Ovary (tissue), 9 donors: Measurements from ENCODE around the gene PAX1. TPM values are rescaled to one million over a fixed set of nuclear protein-coding genes. Genes with fewer than 3 reads are reported as not detected.

Experiments used
- DNase-seq, 5 donors: peaks; one replicate each; pipeline ENCODE4 v3.0.0-alpha.2; 2019 to 2020
- H3K27ac ChIP-seq, 2 donors: fragments of 200-600 bp; one replicate each; pipeline versions ENCODE4 v1.5.1 to v1.8.0; 2019 to 2022
- H3K27me3 ChIP-seq: fragments of 200-600 bp; one replicate; pipeline ENCODE4 v1.8.0; 2022
- H3K36me3 ChIP-seq: fragments of 200-600 bp; sonication (generic); one replicate; pipeline ENCODE4 v1.5.1; 2019
- H3K4me1 ChIP-seq: one replicate; pipeline ENCODE4 v1.8.1; 2013; ENCODE audit warnings: mild to moderate bottlenecking, moderate library complexity; ENCODE audit not compliant: insufficient read depth
- H3K4me3 ChIP-seq: fragments of 200-600 bp; sonication (generic); one replicate; pipeline ENCODE4 v1.5.1; 2017
- H3K9me3 ChIP-seq, 2 donors: fragments of 200-600 bp in 1 of 2; sonication (generic) in 1 of 2; one replicate each; pipeline versions ENCODE4 v1.5.1 to v1.8.1; 2013 to 2019; ENCODE audit warnings: mild to moderate bottlenecking in 1 of 2, moderate library complexity in 1 of 2
- EP300 ChIP-seq: sonication (generic); formaldehyde crosslinking; IDR thresholded peaks from one replicate; pipeline ENCODE4 v1.6.1; 2017; ENCODE audit warnings: antibody characterized with exemption
- POLR2A ChIP-seq: fragments of 450-650 bp; IDR thresholded peaks from one replicate; pipeline ENCODE4 v1.6.1; 2017; ENCODE audit warnings: antibody characterized with exemption, mild to moderate bottlenecking, moderate library complexity
- WGBS, 3 donors: extraction: QIAGEN DNeasy Blood & Tissue Kit in 1 of 3; methylation state at CpG; one replicate each; pipeline versions ENCODE4 v1.1.5 to v1.1.7; 2013 to 2017; 5-methylcytosine and 5-hydroxymethylcytosine counted together
- intact Hi-C, 4 donors: fragments of 100-400 bp; cut with DNase I; formaldehyde crosslinking; loops; one replicate each; pipeline versions ENCODE4 v1.11.0 to v1.15.1; 2022 to 2023
- polyA plus RNA-seq, 2 donors: library from polyadenylated mRNA; stranded (reverse); fragments of 200-250 nt in 1 of 2; fragments of 350-450 nt in 1 of 2; fragmentation: Illumina TruSeq in 1 of 2; extraction: RNeasy Lipid Tissue Mini Kit (QIAGEN cat#74804) in 1 of 2; gene quantifications; one replicate each; pipeline ENCODE4 v1.2.3, GENCODE V29; 2013 to 2014
- total RNA-seq, 7 donors: library from RNA; depleted of rRNA in 2 of 7; stranded (reverse); fragments of >200 nt in 2 of 7; fragmentation: NEBNext Ultra II Directional in 3 of 7; extraction: Animal tissue kit (Norgen Biotek cat#: 25700) in 3 of 7; gene quantifications; one replicate each; pipeline versions ENCODE4 v1.1.0 to v1.2.4, GENCODE V29; 2016 to 2023
- TF ChIP-seq, protein P1 (sequence below), 3 donors: fragments of 450-650 bp in 2 of 3; fragments of 200-600 bp in 1 of 3; IDR thresholded peaks; one replicate each; pipeline versions ENCODE4 v1.5.1 to v1.8.0; 2016 to 2022; ENCODE audit warnings: antibody characterized with exemption in 3 of 3, mild to moderate bottlenecking in 1 of 3
- donor health status: DM: no; HTN: no; CAD: no; lungs with moderate emphysema.
- donor health status: DM: no; HTN: no; CAD: no.
- donor health status: Bipolar disorder and iron deficiency.
- donor health status: DM: yes; HTN: yes; CAD: no.
- donor health status: DM: no; HTN: no; CAD: no.
- donor health status: DM: yes; HTN: yes; CAD: no.

PAX1 gene
- total and polyA plus RNA-seq, 9 donors = not detected

GRCh38 chr20:21677781-21678180 lies 27.7 kb upstream of the PAX1 start:
- TF ChIP-seq POLR2A (no peak), EP300 (no peak)
- TF ChIP-seq, protein P1, sequence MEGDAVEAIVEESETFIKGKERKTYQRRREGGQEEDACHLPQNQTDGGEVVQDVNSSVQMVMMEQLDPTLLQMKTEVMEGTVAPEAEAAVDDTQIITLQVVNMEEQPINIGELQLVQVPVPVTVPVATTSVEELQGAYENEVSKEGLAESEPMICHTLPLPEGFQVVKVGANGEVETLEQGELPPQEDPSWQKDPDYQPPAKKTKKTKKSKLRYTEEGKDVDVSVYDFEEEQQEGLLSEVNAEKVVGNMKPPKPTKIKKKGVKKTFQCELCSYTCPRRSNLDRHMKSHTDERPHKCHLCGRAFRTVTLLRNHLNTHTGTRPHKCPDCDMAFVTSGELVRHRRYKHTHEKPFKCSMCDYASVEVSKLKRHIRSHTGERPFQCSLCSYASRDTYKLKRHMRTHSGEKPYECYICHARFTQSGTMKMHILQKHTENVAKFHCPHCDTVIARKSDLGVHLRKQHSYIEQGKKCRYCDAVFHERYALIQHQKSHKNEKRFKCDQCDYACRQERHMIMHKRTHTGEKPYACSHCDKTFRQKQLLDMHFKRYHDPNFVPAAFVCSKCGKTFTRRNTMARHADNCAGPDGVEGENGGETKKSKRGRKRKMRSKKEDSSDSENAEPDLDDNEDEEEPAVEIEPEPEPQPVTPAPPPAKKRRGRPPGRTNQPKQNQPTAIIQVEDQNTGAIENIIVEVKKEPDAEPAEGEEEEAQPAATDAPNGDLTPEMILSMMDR (IDR thresholded peaks at IDR 0.05) = no peak
- no peaks in the 10 kb centered on the region for H3K4me1 ChIP-seq
- no peaks in the 10 kb centered on the region for H3K9me3 ChIP-seq
- no peaks in the 10 kb centered on the region for H3K36me3 ChIP-seq
- no peaks in the 10 kb centered on the region for H3K27me3 ChIP-seq
- DNase-seq = no peak
- 55 to 64% (median 55%) methylated on average over 3 of the region's 3 CpGs for WGBS, 3 donors
- H3K4me3 ChIP-seq = no peak overlapping the region
- H3K27ac ChIP-seq = no peak overlapping the region
- intact Hi-C loops = no loop called here

DNA sequence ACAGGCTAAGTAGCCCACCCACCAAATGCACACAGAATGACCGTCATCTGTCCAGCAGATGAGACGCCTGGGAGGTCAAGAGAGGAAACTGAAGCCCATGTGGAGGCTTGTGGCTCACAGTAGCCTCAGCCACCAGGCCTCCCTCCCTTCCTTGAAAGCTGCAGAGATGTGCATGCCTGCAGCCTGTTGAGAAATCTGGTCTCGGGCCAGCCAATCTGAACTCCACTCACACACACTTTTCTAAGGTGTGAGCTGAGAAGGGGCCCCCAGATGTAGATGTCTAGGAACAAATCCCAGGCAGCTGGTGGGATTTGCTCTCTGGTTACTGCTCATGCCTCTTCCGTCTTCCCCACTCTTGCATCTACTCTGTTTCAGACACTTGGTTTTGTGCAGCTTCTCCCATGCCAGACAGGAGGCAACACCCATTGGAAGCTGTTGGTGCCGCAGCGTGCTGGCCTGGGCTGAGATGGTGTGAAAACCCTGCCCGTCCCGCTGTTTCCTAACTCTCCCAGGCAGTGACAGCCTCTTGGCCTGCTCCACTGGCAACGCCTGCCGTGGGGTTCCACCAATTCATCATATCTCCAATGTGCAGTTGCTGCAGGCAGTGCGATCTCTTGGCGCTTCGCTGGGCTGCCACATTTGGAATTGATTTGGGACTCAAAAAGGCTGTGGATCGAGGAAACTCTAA lies 24.1 kb upstream of the PAX1 start:
- WGBS, 3 donors = 66 to 72% (median 67%) methylated on average over 14 of the region's 14 CpGs
- H3K4me3 ChIP-seq = no peak overlapping the region

DNA sequence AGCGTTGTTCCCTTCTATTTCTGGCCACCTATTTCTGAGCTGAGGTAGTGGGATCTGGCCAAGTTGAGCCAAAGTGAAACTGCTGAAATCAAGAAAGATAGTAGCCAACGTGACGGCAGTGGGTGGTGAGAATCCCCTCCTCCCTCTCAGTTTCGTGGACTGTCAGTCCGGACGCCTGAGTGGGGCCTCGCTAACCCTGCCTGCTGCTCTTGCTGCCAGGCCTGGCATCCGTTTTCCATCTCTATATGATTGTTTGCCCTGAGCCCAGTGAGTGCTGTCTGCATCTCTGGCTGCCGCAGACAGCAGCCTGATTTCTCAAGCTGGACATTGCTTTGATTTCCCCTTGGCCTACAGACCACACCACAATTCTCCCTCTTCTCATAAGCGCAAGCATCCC lies 23.5 kb upstream of the PAX1 start:
- H3K36me3 ChIP-seq = no peaks in the 10 kb centered on the region
- no peaks in the 10 kb centered on the region for H3K27me3 ChIP-seq
- no peaks in the 10 kb centered on the region for H3K4me1 ChIP-seq
- no peak for DNase-seq
- no peaks in the 10 kb centered on the region for H3K9me3 ChIP-seq
- intact Hi-C loops = no loop called here
- WGBS, 3 donors = 56 to 62% (median 57%) methylated on average over 10 of the region's 10 CpGs
- no peak overlapping the region for H3K27ac ChIP-seq
- TF ChIP-seq, protein P1 (IDR thresholded peaks at IDR 0.05) = no peak
- H3K4me3 ChIP-seq = no peak overlapping the region

More for the DNA sequence above, 24.1 kb upstream of the PAX1 start:
- TF ChIP-seq, protein P1 (IDR thresholded peaks at IDR 0.05) = no peak
- TF ChIP-seq EP300 = no peak
- no peak for DNase-seq
- H3K9me3 ChIP-seq = no peaks in the 10 kb centered on the region
- H3K36me3 ChIP-seq = no peaks in the 10 kb centered on the region
- no peak overlapping the region for H3K27ac ChIP-seq
- no peaks in the 10 kb centered on the region for H3K4me1 ChIP-seq
- intact Hi-C loops = no loop called here
- no peaks in the 10 kb centered on the region for H3K27me3 ChIP-seq

- Histone ChIP-seq H3K27me3 (no peaks in the 10 kb centered on the region), H3K4me1 (no peaks in the 10 kb centered on the region), H3K9me3 (no peaks in the 10 kb centered on the region), H3K27ac (no peak overlapping the region), H3K4me3 (no peak overlapping the region), H3K36me3 (no peaks in the 10 kb centered on the region)
- no peak for DNase-seq
- 40 to 51% (median 40%) methylated on average over 8 of the region's 8 CpGs for WGBS, 3 donors
- TF ChIP-seq EP300 (no peak), POLR2A (no peak)
- TF ChIP-seq, protein P1 (IDR thresholded peaks at IDR 0.05) = no peak
- intact Hi-C loops = no loop called here
Measured at GRCh38 chr20:21682521-21682954, 22.9 kb upstream of the PAX1 start.
